ENCODE data around the gene CRYBG2. TPM values are rescaled to one million over a fixed set of nuclear protein-coding genes. Genes with fewer than 3 reads are reported as not detected.

The CRYBG2 gene
- total RNA-seq, 6 experiments from 2014 or later: not detected

DNA sequence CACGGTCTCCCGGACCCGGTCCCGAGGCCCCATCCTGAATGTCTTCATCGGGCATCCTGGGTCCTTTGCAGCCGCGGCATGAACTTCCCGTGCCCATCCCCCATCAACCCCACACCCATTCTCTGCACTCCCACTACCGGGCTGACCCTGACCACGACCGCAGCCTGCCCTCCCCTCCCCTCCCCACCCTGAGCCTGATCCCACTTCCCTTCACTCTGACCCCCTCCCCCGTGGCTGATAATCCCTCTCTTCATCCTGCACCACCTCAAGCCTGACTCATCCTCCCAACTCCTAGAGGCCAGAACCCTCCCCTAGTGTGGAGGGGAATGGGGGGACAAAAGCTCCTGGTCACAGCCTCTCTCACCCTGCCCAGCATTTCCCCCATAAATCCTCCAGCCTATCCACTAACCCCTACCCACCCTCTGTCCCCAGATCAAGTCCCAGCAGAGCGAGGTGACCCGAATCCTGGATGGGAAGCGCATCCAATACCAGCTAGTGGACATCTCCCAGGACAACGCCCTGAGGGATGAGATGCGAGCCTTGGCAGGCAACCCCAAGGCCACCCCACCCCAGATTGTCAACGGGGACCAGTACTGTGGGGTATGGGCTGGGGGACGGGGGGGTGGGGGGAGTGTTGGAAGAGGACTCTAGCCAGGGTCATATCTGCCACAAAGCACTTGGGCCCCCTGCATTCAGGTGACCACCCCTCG is 73.4 kb downstream of the CRYBG2 start:
- peaks cover 3% of the 10 kb centered on the region for H3K27me3 Mint-ChIP-seq (ENCODE audit: insufficient read depth)
- TF ChIP-seq, protein P1, sequence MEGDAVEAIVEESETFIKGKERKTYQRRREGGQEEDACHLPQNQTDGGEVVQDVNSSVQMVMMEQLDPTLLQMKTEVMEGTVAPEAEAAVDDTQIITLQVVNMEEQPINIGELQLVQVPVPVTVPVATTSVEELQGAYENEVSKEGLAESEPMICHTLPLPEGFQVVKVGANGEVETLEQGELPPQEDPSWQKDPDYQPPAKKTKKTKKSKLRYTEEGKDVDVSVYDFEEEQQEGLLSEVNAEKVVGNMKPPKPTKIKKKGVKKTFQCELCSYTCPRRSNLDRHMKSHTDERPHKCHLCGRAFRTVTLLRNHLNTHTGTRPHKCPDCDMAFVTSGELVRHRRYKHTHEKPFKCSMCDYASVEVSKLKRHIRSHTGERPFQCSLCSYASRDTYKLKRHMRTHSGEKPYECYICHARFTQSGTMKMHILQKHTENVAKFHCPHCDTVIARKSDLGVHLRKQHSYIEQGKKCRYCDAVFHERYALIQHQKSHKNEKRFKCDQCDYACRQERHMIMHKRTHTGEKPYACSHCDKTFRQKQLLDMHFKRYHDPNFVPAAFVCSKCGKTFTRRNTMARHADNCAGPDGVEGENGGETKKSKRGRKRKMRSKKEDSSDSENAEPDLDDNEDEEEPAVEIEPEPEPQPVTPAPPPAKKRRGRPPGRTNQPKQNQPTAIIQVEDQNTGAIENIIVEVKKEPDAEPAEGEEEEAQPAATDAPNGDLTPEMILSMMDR (IDR thresholded peaks at IDR 0.05): no peak
- peaks cover 90% of the 10 kb centered on the region for H3K4me1 Mint-ChIP-seq (ENCODE audit: low read depth)
- no peaks in the 10 kb centered on the region for H3K9me3 Mint-ChIP-seq
- H3K27ac Mint-ChIP-seq: peak overlapping the region; percentile 97
- DNase-seq: peak; percentile 43
- peaks cover 30% of the 10 kb centered on the region for H3K36me3 Mint-ChIP-seq (ENCODE audit: low read depth)
- peak overlapping the region; percentile 93 for H3K4me3 Mint-ChIP-seq

DNA sequence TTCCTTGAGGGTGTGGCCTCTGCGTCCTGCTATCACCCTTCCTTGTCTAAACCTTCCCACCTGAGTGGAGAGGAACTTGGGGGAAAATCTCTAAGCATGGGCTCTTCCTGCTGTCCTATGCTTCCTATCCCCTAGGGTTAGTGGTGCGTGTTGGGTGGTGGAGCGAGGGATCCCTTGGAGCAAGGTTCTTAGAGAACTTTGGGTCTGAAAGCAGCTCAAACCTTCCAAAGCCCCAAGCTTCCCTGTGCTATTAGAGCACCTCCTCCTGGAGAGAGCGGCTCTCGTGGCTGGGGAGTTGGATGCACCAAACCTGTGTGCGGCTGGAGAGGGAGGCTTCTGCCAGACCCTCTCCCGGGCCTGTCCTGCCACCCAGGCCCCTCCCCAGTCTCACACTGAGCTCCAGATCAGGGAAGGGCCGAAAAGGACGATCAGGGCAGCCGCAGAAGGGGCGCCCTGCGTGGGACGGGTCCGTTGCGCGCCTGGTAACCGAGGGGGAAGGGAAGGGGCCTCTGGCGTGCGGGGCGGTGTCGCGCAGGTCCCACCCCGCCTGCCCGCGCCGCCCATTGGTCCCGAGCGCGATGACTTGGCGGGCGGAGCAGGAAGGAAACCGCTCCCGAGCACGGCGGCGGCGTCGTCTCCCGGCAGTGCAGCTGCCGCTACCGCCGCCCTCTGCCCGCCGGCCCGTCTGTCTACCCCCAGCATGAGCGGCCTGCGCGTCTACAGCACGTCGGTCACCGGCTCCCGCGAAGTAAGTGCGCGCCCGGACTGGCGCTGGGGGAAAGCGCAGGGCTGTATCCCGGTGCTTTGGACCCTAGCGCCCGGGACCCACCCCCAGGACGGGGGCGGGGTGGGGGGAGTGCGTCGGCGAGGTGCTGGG is 74.2 kb downstream of the CRYBG2 start, which contains the start of gene SH3BGRL3:
TSS of gene SH3BGRL3 (plus strand) at position 631 of the 877 bp plus-strand sequence. CDS start at position 701, 70 bp downstream.
- Mint-ChIP-seq H3K27me3 (ENCODE audit: insufficient read depth) (peaks cover 3% of the 10 kb centered on the region), H3K27ac (peak within 1 kb of the TSS; percentile 97), H3K4me1 (ENCODE audit: low read depth) (peaks cover 90% of the 10 kb centered on the region), H3K4me3 (peak within 1 kb of the TSS; percentile 93), H3K9me3 (no peaks in the 10 kb centered on the region), H3K36me3 (ENCODE audit: low read depth) (peaks cover 30% of the 10 kb centered on the region)
- peak; percentile 68 for DNase-seq
- TF ChIP-seq, protein P1 (IDR thresholded peaks at IDR 0.05): peak; percentile 67

DNA sequence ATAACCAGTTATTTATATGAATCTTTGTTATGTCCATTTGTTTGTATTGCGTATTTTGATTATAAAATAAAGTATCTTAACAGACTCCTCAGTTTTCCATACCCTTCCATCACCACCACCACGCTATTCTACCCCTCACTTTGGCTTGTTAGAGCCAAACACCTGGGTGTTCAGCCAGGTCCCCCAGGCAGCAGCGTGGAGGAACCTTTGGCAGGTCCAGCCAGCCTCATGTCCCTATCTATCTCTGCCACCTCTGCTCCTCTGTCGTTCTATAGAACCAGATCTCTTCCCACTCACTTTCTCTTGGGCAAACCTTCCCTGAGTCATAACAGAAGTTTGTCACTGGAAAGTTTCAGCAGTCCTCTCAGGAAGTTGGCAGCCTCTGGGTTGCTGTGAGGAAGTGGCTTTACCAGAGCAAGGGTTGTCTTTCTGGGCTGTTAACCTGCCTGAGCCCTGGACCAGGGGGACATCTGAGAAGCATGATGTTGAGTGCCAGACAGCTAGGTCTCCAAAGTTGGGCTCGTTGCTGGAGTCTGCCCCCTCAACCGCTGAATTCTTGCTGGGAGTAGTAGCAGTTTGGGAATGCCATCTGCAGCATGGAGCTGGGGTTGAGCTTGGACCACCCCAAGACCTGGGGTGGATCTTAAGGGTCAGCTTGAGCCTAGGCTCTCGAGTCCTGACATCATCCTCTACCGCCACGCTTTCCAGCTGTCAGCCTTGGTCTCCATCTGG is 75.0 kb downstream of the CRYBG2 start:
- TF ChIP-seq, protein P1 (IDR thresholded peaks at IDR 0.05): no peak
- peak; percentile 74 for DNase-seq
- H3K36me3 Mint-ChIP-seq (ENCODE audit: low read depth): peaks cover 34% of the 10 kb centered on the region
- H3K4me3 Mint-ChIP-seq: peak overlapping the region; percentile 93
- no peaks in the 10 kb centered on the region for H3K9me3 Mint-ChIP-seq
- peaks cover 3% of the 10 kb centered on the region for H3K27me3 Mint-ChIP-seq (ENCODE audit: insufficient read depth)
- H3K27ac Mint-ChIP-seq: peak overlapping the region; percentile 97
- peaks cover 90% of the 10 kb centered on the region for H3K4me1 Mint-ChIP-seq (ENCODE audit: low read depth)

DNA sequence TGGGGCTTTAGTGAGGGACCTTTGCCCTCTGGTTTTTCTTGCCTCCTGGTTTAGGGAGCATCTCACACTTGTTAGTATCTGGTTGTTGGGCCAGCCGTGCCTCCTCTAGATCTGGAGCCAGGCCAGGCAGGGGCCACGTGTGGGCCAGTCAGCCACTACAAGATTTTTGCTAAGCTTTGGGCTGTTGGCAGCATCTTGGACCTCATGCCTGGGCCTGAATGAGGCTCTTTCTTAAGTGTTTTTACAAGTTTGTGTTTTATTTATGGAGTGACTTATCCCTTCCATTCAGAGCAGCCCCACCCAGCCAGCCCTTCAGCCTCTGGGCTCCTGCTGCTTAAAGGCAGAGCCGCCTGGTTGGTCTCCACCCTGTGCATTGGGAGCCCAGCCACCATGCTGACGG is 75.6 kb downstream of the CRYBG2 start:
- no peaks in the 10 kb centered on the region for H3K9me3 Mint-ChIP-seq
- H3K27me3 Mint-ChIP-seq (ENCODE audit: insufficient read depth): peaks cover 3% of the 10 kb centered on the region
- peaks cover 86% of the 10 kb centered on the region for H3K4me1 Mint-ChIP-seq (ENCODE audit: low read depth)
- peak; percentile 62 for DNase-seq
- TF ChIP-seq, protein P1 (IDR thresholded peaks at IDR 0.05): no peak
- H3K4me3 Mint-ChIP-seq: peak overlapping the region; percentile 53
- peaks cover 34% of the 10 kb centered on the region for H3K36me3 Mint-ChIP-seq (ENCODE audit: low read depth)
- H3K27ac Mint-ChIP-seq: peak overlapping the region; percentile 97

DNA sequence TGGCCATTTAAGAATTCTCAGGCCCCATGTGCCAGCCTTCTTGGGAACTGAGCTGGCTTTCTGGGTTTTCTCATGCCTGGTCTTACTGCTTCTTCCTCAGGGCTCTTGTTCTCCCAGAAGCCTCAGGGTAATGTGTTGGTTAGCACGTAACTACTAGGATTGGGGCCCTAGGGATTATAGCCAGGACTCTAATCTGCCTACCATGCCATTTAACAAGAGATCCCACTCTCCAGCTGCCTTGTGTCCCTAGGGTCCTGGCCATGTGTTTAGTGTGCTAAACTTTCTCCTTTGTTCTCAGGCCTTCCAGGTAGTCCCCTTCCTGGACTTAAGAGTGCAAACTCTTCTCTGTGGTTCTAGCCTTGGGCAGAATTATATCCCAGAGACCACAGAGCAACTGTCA is 76.2 kb downstream of the CRYBG2 start:
- TF ChIP-seq, protein P1 (IDR thresholded peaks at IDR 0.05): no peak
- no peak for DNase-seq
- H3K4me3 Mint-ChIP-seq: no peak overlapping the region
- peaks cover 3% of the 10 kb centered on the region for H3K27me3 Mint-ChIP-seq (ENCODE audit: insufficient read depth)
- H3K9me3 Mint-ChIP-seq: no peaks in the 10 kb centered on the region
- H3K27ac Mint-ChIP-seq: peak overlapping the region; percentile 97
- peaks cover 80% of the 10 kb centered on the region for H3K4me1 Mint-ChIP-seq (ENCODE audit: low read depth)
- H3K36me3 Mint-ChIP-seq (ENCODE audit: low read depth): peaks cover 38% of the 10 kb centered on the region

All from HFFc6 (cell line).